A172 (cell line): ENCODE measurements around the gene XAGE1A. TPM values are rescaled to one million over a fixed set of nuclear protein-coding genes. Genes with fewer than 3 reads are reported as not detected.
"Not testable (repeated sequence)": the region's sequence is repeated elsewhere in the genome, so short reads cannot be mapped to it uniquely, and the experiment has no call there.

ENCODE experiments used
- DNase-seq: peaks from one replicate; pipeline ENCODE4 v3.0.0-alpha.2; 2015; ENCODE audit warnings: low spot score
- total RNA-seq: library from RNA; depleted of rRNA; stranded (reverse); fragments of >200 nt; shearing (Covaris generic); gene quantifications from 2 replicates; pipeline ENCODE4 v1.2.3, GENCODE V29; 2014; rRNA removed

XAGE1A gene
- 1.0 TPM in 1 of 2 replicates, not detected in the other for total RNA-seq

- DNase-seq: not testable (repeated sequence)
Observed at GRCh38 chrX:52495545-52496418, at the start of gene XAGE1A. TSS of gene XAGE1A (plus strand) at chrX:52495808. CDS start at chrX:52497362, 1,554 bp downstream.

- DNase-seq: not testable (repeated sequence)
Observed at GRCh38 chrX:52452031-52452430, 43.6 kb upstream of the XAGE1A start.

- not testable (repeated sequence) for DNase-seq
Observed at GRCh38 chrX:52471301-52471700, 24.3 kb upstream of the XAGE1A start.

- not testable (repeated sequence) for DNase-seq
Observed at GRCh38 chrX:52496419-52496772, 788 bp downstream of the XAGE1A start.

- DNase-seq: not testable (repeated sequence)
Observed at GRCh38 chrX:52501362-52501761, 5.8 kb downstream of the XAGE1A start.

- DNase-seq: no peak
Observed at GRCh38 chrX:52504551-52504950, 8.9 kb downstream of the XAGE1A start.

GRCh38 chrX:52507331-52507730 lies 11.7 kb downstream of the XAGE1A start:
- no peak for DNase-seq

GRCh38 chrX:52509916-52510315 lies 14.3 kb downstream of the XAGE1A start:
- no peak for DNase-seq

- DNase-seq: not testable (repeated sequence)
Observed at GRCh38 chrX:52511126-52511525, 15.5 kb downstream of the XAGE1A start.

GRCh38 chrX:52516110-52516986 lies 20.7 kb downstream of the XAGE1A start:
- not testable (repeated sequence) for DNase-seq

GRCh38 chrX:52516987-52517325 lies 21.3 kb downstream of the XAGE1A start, which contains the start of gene XAGE1B:
TSS of gene XAGE1B (minus strand) at chrX:52517063. CDS start at chrX:52515527, 1,536 bp downstream.
- DNase-seq: not testable (repeated sequence)

GRCh38 chrX:52541051-52541450 lies 45.4 kb downstream of the XAGE1A start:
- DNase-seq: not testable (repeated sequence)

- DNase-seq: no peak
Observed at GRCh38 chrX:52542311-52542710, 46.7 kb downstream of the XAGE1A start.

GRCh38 chrX:52544147-52544840 lies 48.7 kb downstream of the XAGE1A start:
- DNase-seq: no peak

GRCh38 chrX:52548769-52549168 lies 53.2 kb downstream of the XAGE1A start:
- not testable (repeated sequence) for DNase-seq

Other genes with a start within 250 kb of the XAGE1A start
- 0.22 TPM in 1 of 2 replicates, not detected in the other for gene XAGE2, start 126.8 kb upstream of the XAGE1A start, total RNA-seq
- gene XAGE1B, start 21.3 kb downstream of the XAGE1A start, total RNA-seq: 1.3 and 6.4 TPM in 2 replicates
- not detected in 2 replicates for gene SSX7, start 159.1 kb downstream of the XAGE1A start, total RNA-seq
- gene SSX2, start 211.4 kb downstream of the XAGE1A start, total RNA-seq: not detected in 2 replicates